OCI-LY3 (cell line): ENCODE data around the gene ANK3.

Experiments
- H2AFZ ChIP-seq: fragments of 200-600, 300-600 bp; shearing (Covaris generic); 2 replicates; pipeline ENCODE4 v1.6.0; 2014; ENCODE audit warnings: antibody characterized with exemption, low read depth, low read length
- H3K27ac ChIP-seq: fragments of 200-600, 300-600 bp; sonication (generic); 2 replicates; pipeline ENCODE4 v1.5.1; 2014; ENCODE audit warnings: mild to moderate bottlenecking, low read length, moderate library complexity, mixed read lengths
- H3K27me3 ChIP-seq: fragments of 200-600, 300-600 bp; sonication (generic); 2 replicates; pipeline ENCODE4 v1.6.1; 2014; ENCODE audit warnings: low read depth, low read length, mixed read lengths
- H3K36me3 ChIP-seq: fragments of 200-600, 300-600 bp; sonication (generic); replicated peaks from 2 replicates; pipeline ENCODE3; 2014; ENCODE audit warnings: low read depth, low read length, mixed read lengths
- H3K4me1 ChIP-seq: fragments of 300-600, 200-600 bp; sonication (generic); 2 replicates; pipeline ENCODE4 v1.6.1; 2014; ENCODE audit warnings: low read length, mixed read lengths
- H3K4me2 ChIP-seq: fragments of 200-600, 300-600 bp; sonication (generic); 2 replicates; pipeline ENCODE4 v1.6.1; 2014; ENCODE audit warnings: low read length, mixed read lengths
- H3K4me3 ChIP-seq: fragments of 300-600, 200-600 bp; sonication (generic); 2 replicates; pipeline ENCODE4 v1.5.1; 2014; ENCODE audit warnings: antibody characterized with exemption, mild to moderate bottlenecking, low read length, moderate library complexity
- H3K79me2 ChIP-seq: fragments of 300-600, 200-600 bp; shearing (Covaris generic); 2 replicates; pipeline ENCODE4 v1.6.1; 2014; ENCODE audit warnings: mild to moderate bottlenecking, low read length, mixed read lengths
- H3K9ac ChIP-seq: fragments of 300-600, 200-600 bp; shearing (Covaris generic); 2 replicates; pipeline ENCODE4 v1.6.0; 2014; ENCODE audit warnings: mild to moderate bottlenecking, low read length, moderate library complexity
- H3K9me3 ChIP-seq: fragments of 200-600, 300-600 bp; shearing (Covaris generic); 2 replicates; pipeline ENCODE4 v1.6.1; 2014; ENCODE audit warnings: low read length, mixed read lengths; ENCODE audit not compliant: insufficient read depth
- H4K20me1 ChIP-seq: fragments of 200-600, 300-600 bp; sonication (generic); 2 replicates; pipeline ENCODE4 v1.6.1; 2016; ENCODE audit warnings: low read length, mixed read lengths; ENCODE audit not compliant: insufficient read depth
- EZH2phosphoT487 ChIP-seq: fragments of 200-600 bp; shearing (Covaris generic); IDR thresholded peaks from 2 replicates; pipeline ENCODE4 v1.6.1; 2018; ENCODE audit warnings: antibody characterized with exemption, mixed run types, low read depth
- TF ChIP-seq, protein P1 (sequence below): fragments of 200-600, 300-600 bp; sonication (generic); IDR thresholded peaks from 2 replicates; pipeline ENCODE4 v1.5.1; 2014; ENCODE audit warnings: antibody characterized with exemption, low read length, low read depth

ANK3 gene

DNA sequence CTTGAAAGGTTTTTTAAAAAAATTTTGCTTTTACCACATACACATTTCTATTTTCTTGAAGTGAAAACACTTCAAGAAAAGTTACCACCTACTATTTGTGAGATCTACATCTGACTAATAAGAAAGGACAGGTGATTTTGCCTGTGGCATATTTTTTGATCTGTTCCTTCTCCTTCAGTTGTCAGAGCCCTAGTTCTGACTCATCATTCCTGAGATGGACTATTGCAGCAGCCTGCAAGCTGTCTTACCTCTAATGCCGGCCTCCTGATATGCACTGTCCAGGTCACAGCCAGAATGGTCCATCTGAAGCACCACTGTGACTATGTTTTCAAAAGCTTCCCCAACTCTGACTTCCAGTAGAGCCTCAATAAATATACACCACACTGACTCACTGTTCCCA is 28.2 kb upstream of the ANK3 start:
- no peaks in the 10 kb centered on the region for H4K20me1 ChIP-seq
- H3K36me3 ChIP-seq = no peaks in the 10 kb centered on the region
- H3K9me3 ChIP-seq = no peaks in the 10 kb centered on the region
- H3K27ac ChIP-seq = no peak overlapping the region
- H3K4me3 ChIP-seq = no peak overlapping the region
- no peaks in the 10 kb centered on the region for H3K27me3 ChIP-seq
- H3K9ac ChIP-seq = no peak overlapping the region
- no peak overlapping the region for H2AFZ ChIP-seq
- peaks cover 11% of the 10 kb centered on the region for H3K4me1 ChIP-seq
- TF ChIP-seq EZH2phosphoT487 = no peak
- TF ChIP-seq, protein P1, sequence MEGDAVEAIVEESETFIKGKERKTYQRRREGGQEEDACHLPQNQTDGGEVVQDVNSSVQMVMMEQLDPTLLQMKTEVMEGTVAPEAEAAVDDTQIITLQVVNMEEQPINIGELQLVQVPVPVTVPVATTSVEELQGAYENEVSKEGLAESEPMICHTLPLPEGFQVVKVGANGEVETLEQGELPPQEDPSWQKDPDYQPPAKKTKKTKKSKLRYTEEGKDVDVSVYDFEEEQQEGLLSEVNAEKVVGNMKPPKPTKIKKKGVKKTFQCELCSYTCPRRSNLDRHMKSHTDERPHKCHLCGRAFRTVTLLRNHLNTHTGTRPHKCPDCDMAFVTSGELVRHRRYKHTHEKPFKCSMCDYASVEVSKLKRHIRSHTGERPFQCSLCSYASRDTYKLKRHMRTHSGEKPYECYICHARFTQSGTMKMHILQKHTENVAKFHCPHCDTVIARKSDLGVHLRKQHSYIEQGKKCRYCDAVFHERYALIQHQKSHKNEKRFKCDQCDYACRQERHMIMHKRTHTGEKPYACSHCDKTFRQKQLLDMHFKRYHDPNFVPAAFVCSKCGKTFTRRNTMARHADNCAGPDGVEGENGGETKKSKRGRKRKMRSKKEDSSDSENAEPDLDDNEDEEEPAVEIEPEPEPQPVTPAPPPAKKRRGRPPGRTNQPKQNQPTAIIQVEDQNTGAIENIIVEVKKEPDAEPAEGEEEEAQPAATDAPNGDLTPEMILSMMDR = no peak
- no peaks in the 10 kb centered on the region for H3K79me2 ChIP-seq
- no peak overlapping the region for H3K4me2 ChIP-seq

DNA sequence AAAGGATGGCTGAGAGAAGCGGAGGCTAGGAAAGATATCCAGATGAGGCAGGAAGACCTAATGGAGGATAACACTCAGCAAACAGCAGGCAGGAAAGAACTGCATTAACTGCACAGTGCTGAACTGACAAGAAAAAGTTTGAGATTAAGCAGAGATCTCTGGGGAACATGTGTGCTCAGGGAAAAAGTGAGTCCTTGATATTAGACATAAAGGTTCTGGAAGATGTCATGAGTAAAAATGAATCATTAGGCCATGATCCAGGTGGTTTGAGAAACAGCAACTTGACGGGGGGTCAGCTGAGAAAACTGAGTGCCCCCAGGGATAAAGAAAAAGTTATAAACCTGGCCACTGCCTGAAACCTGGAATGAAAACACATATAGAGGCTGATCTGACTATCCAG is 27.3 kb upstream of the ANK3 start:
- H4K20me1 ChIP-seq = no peaks in the 10 kb centered on the region
- no peaks in the 10 kb centered on the region for H3K79me2 ChIP-seq
- H3K9me3 ChIP-seq = no peaks in the 10 kb centered on the region
- H3K27me3 ChIP-seq = no peaks in the 10 kb centered on the region
- H3K27ac ChIP-seq = no peak overlapping the region
- H3K4me1 ChIP-seq = peaks cover 11% of the 10 kb centered on the region
- no peak overlapping the region for H3K4me2 ChIP-seq
- H3K4me3 ChIP-seq = no peak overlapping the region
- no peaks in the 10 kb centered on the region for H3K36me3 ChIP-seq
- H2AFZ ChIP-seq = no peak overlapping the region
- TF ChIP-seq, protein P1 = no peak
- TF ChIP-seq EZH2phosphoT487 = no peak
- H3K9ac ChIP-seq = no peak overlapping the region

DNA sequence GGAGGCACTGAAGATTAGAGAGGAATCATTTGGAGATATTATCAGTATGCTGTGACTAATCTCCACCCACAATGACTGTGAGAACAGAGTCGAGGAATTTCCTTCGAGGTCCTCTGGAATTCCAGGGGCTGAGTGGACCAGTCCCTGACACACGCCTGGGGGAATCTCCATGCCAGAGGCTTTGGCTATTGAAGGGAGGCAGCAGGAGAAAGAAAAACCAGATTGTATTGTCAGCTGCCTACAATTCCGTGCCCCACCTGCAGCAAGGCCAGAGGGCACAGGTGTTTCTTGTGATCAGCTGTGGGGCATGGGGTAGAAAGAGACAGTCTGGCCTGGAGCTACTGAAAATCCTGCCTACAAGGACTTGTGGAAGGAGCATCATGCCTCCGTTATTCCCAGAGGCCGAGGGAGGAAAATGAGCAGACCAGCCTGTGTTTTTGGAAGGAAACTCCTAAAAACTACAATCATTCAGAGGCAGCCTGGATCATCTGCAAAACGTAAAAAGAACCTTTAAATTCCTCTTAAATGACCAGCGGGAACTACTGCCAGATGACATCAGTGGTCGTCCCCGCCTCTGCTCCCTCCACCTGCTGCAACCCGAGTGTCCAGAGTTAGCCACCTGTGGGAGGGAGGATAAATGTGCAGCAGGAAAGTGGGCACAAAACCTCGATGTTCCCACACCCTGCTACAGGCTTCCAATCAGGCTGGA is 25.4 kb upstream of the ANK3 start:
- Histone ChIP-seq H3K27ac (no peak overlapping the region), H4K20me1 (no peaks in the 10 kb centered on the region), H3K79me2 (no peaks in the 10 kb centered on the region), H3K27me3 (no peaks in the 10 kb centered on the region), H3K4me2 (no peak overlapping the region), H2AFZ (no peak overlapping the region), H3K4me3 (no peak overlapping the region), H3K36me3 (no peaks in the 10 kb centered on the region), H3K9ac (no peak overlapping the region), H3K9me3 (no peaks in the 10 kb centered on the region), H3K4me1 (peaks cover 11% of the 10 kb centered on the region)
- TF ChIP-seq, protein P1 = no peak
- no peak for TF ChIP-seq EZH2phosphoT487

DNA sequence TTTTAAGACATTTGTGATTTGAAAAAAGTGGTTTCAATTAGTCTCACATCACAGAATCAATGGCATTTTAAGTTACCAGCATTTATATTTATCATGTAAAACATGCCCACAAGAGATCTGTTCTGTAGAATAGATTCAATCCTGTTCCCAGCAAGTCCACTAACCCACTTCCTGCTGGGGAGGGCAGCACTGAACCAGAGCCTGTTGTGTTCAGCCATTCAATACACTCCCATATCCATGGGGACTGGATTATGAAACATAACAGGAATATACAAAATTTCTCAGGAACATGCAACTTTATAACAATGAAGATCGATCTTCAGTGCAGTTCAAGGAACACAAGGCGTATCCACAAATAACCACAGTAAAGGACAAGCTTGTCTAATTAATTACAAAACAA is 24.4 kb upstream of the ANK3 start:
- no peak for TF ChIP-seq EZH2phosphoT487
- TF ChIP-seq, protein P1 = no peak
- Histone ChIP-seq H3K27me3 (no peaks in the 10 kb centered on the region), H3K36me3 (no peaks in the 10 kb centered on the region), H3K9me3 (no peaks in the 10 kb centered on the region), H2AFZ (no peak overlapping the region), H3K4me3 (no peak overlapping the region), H3K27ac (no peak overlapping the region), H3K4me2 (no peak overlapping the region), H3K79me2 (no peaks in the 10 kb centered on the region), H4K20me1 (no peaks in the 10 kb centered on the region), H3K4me1 (peaks cover 11% of the 10 kb centered on the region), H3K9ac (no peak overlapping the region)
